Measurements from ENCODE around the gene MYDGF.

The MYDGF gene

DNA sequence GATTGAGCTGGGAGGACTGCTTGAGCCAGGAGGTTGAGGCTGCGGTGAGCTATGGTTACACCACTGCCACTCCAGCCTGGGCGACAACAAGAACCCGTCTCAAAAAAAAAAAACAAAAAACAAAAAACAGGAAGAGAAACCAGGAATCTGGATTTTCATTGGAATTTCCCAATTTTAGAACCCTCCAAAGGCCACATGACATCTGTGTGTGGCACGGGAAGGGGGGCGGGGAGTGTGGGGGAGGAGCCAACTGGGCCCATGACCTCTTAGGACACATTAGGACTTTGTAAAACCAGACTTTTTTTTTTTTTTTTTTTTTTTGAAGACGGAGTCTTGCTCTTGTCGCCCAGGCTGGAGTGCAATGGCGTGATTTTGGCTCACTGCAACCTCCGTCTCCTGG, 21.2 kb upstream of the MYDGF start:
- H3K27ac ChIP-seq, result no peak overlapping the region
- TF ChIP-seq ZFX (IDR thresholded peaks at IDR 0.05; ENCODE audit: borderline replicate concordance), result no peak
- TF ChIP-seq CTCF (IDR thresholded peaks at IDR 0.05), result no peak

DNA sequence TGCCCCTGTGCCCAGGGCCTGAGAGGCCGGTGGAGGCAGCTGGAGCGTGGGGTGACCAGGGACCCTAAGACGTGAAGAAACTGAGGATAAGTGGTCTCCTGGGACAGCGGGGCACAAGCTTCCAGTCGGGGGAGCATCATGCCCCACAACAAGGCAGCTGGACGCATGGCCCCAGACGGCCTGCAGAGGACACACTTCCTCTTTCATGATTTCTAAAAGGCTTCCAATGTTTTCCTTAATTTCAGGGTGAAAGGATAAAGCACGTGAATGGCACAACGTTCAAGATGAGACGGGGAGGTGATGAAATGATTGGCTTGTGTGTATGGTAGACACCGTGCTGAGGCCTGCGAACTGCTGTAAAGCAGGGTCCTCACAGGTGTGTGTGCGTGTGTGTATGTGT, 20.2 kb upstream of the MYDGF start:
- TF ChIP-seq CTCF (IDR thresholded peaks at IDR 0.05) (no peak), ZFX (IDR thresholded peaks at IDR 0.05; ENCODE audit: borderline replicate concordance) (no peak)
- H3K27ac ChIP-seq, result no peak overlapping the region

DNA sequence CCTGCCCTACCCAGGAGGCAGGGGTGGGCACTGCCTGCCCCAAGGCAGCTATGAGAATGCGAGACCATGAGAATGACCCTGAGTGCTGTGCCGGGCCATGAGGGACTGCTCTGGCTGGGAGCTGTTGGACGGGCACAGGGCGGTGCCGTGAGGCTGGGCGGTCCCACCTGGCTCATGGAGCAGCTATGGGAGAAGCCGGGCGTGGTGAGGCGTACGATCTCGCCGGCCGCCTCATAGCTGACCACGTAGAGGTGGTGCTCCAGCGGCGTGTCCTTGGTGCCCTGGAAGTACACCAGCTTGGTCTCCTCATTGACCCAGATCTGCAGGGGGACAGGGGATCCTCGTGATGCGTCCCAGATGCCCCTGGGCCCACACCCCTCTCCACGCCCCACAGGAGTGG, 19.3 kb upstream of the MYDGF start:
- TF ChIP-seq CTCF (IDR thresholded peaks at IDR 0.05) (no peak), ZFX (IDR thresholded peaks at IDR 0.05; ENCODE audit: borderline replicate concordance) (no peak)
- no peak overlapping the region for H3K27ac ChIP-seq

GRCh38 chr19:4688587-4688986, 18.4 kb upstream of the MYDGF start:
- H3K27ac ChIP-seq, result no peak overlapping the region
- no peak for TF ChIP-seq ZFX (IDR thresholded peaks at IDR 0.05; ENCODE audit: borderline replicate concordance)
- no peak for TF ChIP-seq CTCF (IDR thresholded peaks at IDR 0.05)

- TF ChIP-seq ZFX (IDR thresholded peaks at IDR 0.05; ENCODE audit: borderline replicate concordance), result no peak
- no peak for TF ChIP-seq CTCF (IDR thresholded peaks at IDR 0.05)
- H3K27ac ChIP-seq, result no peak overlapping the region
These were observed 17.3 kb upstream of the MYDGF start for GRCh38 chr19:4687396-4687795.

- TF ChIP-seq ZFX (IDR thresholded peaks at IDR 0.05; ENCODE audit: borderline replicate concordance) (no peak), CTCF (IDR thresholded peaks at IDR 0.05) (no peak)
- H3K27ac ChIP-seq, result no peak overlapping the region
These were observed 16.6 kb upstream of the MYDGF start for GRCh38 chr19:4686700-4687099.

GRCh38 chr19:4684312-4685095, 14.4 kb upstream of the MYDGF start:
- no peak overlapping the region for H3K27ac ChIP-seq
- no peak for TF ChIP-seq ZFX (IDR thresholded peaks at IDR 0.05; ENCODE audit: borderline replicate concordance)
- no peak for TF ChIP-seq CTCF (IDR thresholded peaks at IDR 0.05)

Data from 22Rv1 (cell line).